Activated CD4-positive, alpha-beta T cell treated with anti-CD3 and anti-CD28 coated beads for 4 hours (primary cell): ENCODE data around the gene OVOL1.
"Not testable (repeated sequence)": the region's sequence is repeated elsewhere in the genome, so short reads cannot be mapped to it uniquely, and the experiment has no call there.

ENCODE experiments used
- DNase-seq, 2 donors: peaks; one replicate each; pipeline ENCODE4 v3.0.0-alpha.2; 2020

The OVOL1 gene

DNA sequence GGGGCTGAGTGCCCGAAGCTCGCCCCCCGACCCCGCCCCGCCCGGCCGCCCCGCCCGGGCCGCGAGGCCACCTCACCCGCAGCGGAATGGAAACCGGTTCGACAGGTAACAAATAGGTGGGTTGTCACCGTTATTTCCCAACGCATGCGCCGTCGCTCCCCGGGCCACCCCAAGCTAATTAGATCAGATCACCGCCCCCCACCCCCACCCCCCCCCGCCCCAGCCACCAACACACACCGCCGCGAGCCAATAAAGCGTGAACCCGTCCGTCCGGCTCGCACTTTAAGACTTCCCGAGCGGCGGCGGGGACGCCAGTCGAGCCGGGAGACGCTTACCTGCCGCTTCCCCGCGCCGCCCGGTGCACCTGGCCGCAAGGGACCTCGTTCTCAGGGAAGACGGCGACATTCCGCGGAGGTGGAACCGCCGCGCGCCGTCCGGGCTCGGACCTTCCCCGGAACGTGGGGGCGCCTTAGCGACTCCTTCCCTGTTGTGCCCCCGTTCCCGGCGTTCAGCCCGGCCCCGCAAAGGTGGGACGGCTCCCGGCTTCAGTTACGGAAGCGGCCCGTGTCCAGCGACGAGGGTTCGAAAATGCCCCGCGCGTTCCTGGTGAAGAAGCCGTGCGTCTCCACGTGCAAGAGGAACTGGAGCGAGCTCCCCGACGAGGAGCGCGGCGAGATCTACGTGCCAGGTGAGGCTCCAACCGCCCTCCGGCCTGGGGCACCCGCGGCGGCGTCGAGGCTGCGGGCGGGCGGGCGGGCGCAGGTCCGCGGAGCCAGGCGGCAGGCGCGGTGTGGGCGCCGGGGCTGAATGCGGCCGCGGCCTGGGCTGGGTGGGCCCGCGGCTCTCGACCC, at the start of gene OVOL1:
Gene OVOL1, plus strand, starts transcription at position 278 of the 851 bp plus-strand sequence. Its CDS starts 311 bp downstream, at position 589.
- peak; percentile 39 for DNase-seq

GRCh38 chr11:65739022-65739421, 47.8 kb upstream of the OVOL1 start:
- no peak for DNase-seq

GRCh38 chr11:65741185-65741584, 45.7 kb upstream of the OVOL1 start:
- DNase-seq, result no peak

- DNase-seq, result no peak
Observed at GRCh38 chr11:65742353-65742752, 44.5 kb upstream of the OVOL1 start.

DNA sequence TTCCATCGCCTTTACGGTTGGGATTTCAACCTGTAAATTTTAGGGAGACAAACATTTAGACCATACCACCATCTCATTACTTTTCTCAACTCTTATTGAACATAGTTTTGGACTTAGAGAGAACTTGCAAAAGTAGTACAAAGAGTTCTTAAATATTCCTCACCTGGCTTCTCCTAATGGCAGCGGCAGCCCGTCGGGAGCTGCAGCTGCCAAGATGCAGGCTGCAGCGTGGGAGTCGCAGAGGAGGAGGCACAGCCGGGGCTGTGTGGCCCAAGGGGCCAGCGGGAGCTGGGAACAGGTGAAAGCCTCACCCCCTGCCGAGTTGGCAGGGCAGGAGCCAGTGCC, 43.2 kb upstream of the OVOL1 start:
- no peak for DNase-seq

- DNase-seq, result no peak
Observed at GRCh38 chr11:65744026-65744698, 42.7 kb upstream of the OVOL1 start.

DNA sequence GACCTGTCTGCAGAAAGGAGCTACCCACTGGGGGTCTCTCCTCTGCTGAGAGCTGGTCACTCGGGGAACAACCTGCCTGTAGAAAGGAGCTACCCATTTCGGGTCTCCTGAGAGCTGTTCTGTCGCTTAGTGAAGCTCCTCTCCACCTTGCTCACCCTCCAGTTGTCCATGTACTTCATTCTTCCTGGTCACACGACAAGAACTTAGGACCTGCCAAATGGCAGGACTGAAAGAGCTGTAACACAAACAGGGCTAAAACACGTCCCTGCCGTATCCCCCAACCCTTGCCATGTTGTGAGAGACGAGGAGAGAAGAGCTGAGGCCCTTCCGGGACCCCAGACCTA, 42.2 kb upstream of the OVOL1 start:
- no peak for DNase-seq

DNA sequence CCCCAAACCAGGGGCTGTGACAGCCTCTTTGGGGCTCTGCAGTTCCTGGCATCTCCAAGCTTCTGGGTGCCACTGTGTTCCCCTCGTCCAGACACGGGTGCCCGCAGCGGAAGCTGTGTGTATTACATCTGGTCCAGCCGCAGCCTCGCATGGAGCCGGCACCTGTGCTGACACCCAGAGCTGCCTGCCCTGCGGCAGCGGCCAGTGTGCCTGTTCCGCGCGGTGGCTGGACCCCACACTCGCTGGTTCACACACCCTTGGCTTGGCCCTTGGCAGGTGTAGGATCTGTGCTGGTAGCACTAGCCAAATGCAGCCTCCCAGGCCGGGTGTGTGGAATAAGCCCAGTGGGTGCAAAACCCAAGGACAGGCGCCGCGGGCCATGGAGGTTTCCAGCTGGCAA, 41.8 kb upstream of the OVOL1 start:
- no peak for DNase-seq

DNA sequence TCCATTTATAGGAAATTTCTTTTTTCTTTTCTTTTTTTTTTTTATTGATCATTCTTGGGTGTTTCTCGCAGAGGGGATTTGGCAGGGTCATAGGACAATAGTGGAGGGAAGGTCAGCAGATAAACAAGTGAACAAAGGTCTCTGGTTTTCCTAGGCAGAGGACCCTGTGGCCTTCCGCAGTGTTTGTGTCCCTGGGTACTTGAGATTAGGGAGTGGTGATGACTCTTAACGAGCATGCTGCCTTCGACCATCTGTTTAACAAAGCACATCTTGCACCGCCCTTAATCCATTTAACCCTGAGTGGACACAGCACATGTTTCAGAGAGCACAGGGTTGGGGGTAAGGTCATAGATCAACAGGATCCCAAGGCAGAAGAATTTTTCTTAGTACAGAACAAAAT, 24.7 kb upstream of the OVOL1 start:
- DNase-seq, result not testable (repeated sequence)

- DNase-seq, result not testable (repeated sequence)
Observed at GRCh38 chr11:65762816-65763215, 24.0 kb upstream of the OVOL1 start.

DNA sequence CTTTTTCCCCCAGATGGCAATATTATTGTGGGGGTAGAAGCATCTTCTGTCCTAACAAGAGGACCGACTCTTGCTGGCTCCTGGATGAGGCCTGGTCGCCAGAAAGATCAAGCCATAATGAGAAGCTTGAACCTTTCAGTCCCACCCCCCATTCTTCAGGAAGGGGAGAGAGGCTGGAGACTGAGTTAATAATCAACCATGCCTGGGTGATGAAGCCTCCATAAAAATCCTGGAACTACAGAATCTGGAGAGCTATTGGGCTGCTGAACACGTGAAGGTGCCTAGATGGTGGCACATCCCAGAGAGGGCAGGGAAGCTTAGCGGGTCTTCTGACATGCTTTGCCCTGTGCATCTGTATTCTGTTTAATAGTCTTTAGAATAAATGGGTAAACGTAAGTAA, 22.4 kb upstream of the OVOL1 start:
- DNase-seq, result no peak

DNA sequence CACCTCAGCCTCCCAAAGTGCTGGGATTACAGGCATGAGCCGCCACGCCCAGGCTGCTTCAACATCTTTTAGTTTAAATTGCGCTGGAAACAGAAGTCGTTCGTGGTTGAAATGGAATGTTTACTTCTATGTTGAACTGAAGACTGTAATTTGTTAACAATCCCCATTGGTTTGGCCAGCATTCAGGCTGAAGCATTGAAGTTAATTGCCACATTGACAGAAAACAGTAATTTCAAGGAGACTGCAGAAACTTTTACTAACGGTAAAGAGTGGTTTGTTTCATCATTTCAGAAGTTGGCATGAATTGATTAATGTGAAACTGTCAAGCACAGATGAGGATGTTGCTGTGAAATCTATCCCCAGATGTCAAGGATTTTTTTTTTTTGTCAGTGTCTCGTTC, 20.3 kb upstream of the OVOL1 start:
- DNase-seq, result no peak

- no peak for DNase-seq
Observed at GRCh38 chr11:65767406-65767805, 19.5 kb upstream of the OVOL1 start.

DNA sequence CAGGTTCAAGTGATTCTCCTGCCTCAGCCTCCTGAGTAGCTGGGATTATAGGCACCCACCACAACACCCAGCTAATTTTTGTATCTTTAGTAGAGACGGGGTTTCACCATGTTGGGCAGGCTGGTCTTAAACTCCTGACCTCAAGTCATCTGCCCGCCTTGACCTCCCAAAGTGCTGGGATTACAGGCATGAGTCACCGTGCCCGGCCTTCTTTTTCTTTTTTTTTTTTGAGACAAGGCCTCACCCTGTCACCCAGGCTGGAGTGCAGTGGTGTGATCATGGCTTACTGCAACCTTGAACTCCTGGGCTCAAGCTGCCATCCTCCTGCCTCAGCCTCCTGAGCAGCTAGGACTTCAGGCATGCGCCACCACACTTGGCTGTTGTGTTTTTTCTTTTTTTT, 19.1 kb upstream of the OVOL1 start:
- DNase-seq, result not testable (repeated sequence)

DNA sequence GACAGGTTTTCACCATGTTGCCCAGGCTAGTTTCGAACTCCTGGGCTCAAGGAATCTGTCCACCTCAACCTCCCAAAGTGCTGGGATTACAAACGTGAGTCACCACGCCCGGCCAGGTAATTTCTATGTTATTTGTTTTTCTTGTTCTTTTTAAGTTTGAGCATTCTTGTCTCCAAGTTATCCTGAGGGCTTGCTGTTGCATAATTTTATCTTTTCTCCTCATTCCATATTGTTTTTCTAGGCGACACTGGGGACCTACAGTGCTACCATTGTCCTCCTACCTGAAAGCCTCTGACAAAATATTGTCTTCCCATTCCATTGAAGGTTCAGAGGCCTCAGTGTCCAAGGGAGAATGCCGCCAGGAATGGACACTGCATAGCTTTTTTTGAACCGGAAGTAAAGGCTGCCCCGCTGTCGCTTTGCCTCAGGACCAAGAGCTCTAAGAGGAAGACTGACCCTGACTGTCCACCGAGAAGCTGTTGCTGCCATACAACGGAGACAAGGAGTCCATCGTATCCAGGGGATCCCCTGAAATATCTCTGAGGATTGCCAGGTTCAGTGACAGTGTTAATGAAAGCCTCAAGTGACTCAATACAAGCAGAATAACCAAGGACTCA, 15.8 kb upstream of the OVOL1 start:
- DNase-seq, result no peak

DNA sequence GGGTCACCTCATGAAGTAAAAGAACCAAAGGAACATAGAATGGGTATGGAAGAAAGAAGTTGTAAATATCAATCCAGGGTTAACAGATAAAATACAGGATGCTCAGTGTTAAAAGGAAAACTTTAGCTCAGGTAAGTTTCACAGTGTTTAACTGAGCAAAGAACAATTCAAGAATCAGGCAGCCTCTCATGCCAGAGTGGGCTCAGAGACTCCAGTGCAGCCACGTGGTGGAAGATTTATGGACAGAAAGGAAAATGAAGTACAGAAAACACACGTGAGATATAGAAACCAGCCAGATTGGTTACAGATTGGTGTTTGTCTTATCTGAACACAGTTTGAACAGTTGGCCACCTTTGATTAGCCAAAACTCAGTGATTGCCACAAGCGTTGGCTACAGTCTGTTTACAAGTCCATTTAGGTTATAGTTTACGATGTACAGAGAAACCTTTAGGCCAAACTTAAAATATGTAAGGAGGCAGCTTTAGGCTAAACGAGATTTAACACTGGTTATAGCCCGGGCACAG, 15.2 kb upstream of the OVOL1 start:
- DNase-seq, result no peak

DNA sequence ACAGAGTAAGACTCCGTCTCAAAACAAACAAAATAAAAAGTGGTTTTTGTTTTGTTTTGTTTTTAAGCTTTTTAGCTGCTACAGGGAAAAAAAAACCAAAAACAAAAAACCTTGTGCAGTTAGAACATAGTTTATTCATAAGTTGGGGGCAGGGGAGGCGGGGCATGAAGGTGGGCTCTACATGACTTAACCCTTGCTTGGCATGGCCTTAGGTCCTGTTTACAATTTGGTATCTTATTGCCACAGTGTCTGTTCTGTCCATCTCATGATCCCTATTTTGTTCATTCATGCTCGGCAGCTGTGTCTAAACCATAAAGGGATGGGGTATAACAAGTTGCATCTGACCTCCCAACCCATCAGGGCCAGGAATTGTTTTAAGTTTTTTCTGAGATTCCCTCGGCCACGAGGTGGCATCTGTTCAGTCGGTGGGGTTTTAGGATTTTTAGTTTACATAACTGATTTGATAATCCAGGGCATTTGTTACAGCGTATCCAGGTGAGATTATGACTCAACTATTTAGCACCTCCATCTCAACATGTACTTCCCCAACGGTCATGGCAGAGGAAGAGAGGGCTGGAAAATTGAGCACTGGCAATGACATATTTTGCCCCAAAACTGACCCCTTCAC, 13.0 kb upstream of the OVOL1 start:
- DNase-seq, result no peak

DNA sequence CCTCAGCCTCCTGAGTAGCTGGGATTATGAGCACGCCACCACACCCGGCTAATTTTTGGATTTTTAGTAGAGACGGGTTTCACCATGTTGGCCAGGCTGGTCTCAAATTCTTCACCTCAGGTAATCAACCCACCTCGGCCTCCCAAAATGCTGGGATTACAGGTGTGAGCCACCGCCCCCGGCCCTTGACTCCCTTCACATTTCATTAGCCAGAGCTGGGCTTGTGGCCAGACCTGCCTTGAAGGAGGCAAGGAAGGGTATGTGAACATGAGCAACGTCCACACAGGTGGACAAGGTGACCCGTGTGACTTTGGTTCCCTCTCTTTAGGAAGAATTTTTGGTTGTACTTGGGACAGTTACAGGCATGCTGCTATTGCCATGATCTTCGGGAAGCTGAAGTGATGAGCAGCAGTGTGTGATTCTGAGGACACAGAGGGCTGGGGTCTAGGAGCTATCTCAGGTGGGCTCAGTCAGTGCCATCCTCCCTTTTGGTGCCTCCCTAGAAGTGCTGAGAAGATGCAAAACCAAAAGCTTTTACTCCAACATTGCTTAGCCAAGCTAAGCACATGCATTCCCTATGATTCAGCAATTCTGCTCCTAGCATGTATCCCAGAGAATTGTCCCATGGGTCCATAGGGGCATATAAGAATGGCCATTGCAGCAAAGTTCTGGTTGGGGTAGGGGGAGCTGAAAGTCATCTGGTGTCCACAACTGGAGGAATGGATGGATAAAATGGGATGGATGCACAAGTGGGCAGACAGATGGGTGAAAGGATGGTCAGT, 12.1 kb upstream of the OVOL1 start:
- DNase-seq, result no peak

DNA sequence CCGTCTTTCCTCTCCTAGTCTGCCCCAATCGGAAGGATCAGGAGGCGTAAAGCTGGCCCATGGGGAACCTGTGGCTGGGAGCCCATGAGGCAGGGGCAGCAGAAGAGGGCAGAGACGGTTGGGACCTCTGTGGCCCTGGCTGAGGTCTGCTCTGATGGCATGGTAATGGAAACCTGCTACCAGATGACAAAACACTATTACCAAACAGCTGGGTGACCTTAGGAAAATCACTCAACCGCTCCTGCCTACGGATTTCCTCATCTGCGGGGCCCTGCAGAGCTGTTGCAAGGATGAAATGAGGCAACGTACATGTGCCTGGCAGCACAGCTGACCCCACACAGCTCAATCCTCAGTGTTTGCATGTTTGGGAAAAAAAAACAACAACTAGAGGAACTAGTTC, 10.7 kb upstream of the OVOL1 start:
- DNase-seq, result no peak

- no peak for DNase-seq
Observed at GRCh38 chr11:65776710-65777141, 10.1 kb upstream of the OVOL1 start.

- DNase-seq, result no peak
Observed at GRCh38 chr11:65777241-65777640, 9.6 kb upstream of the OVOL1 start.

- no peak for DNase-seq
Observed at GRCh38 chr11:65777821-65778361, 9.0 kb upstream of the OVOL1 start.
